Stimulated activated naive CD4-positive, alpha-beta T cell (primary cell): ENCODE measurements around the gene ECSIT.

Source experiments
- DNase-seq, 6 experiments: peaks; one replicate each; lab custom pipeline; 2025; lab: John Stamatoyannopoulos, UW

ECSIT gene

DNA sequence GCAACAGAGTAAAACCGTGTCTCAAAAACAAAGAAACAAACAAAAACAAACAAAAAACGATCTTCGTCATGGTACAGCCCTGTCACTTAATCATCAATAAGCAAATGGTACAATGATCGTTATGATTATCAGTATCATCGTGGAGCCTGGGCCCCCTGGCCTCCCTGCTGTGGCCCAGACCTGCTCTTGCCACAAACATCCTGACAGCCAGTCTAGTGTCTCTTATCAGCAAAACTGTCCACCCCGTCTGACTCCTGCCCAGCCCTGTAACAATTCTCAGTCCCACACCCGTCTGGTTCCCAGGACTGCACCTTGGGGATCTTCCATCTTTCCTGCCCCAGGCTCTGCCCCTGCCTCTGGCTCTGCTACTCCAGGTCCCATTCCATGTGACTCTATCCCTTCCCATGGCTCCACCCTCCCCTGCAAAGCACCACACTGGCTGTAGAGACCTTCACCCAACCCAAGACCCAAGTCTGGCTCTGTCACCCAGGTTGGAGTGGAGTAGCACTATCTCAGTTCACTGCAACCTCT is 29.0 kb downstream of the ECSIT start:
- no peak for DNase-seq

DNA sequence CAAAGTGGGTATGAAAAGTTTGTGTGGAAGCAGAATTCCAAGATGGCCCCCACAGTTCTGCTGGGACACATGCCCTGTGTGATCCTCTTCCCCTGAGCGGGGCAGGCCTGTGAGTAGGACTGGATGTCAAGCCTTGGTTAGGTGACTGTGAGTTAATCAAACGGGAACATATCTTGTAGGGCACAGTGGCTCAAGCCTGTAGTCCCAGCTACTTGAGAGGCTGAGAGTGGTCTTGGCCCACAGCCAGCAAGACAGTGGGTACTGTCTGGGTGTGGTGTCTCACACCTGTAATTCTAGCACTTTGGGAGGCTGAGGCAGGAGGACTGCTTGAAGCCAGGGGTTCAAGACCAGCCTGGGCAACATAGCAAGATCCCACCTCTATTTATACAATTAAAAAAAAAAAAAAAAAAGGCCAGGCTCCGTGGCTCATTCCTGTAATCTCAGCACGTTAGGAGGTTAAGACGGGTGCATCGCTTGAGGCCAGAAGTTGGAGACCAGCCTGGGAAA is 29.7 kb downstream of the ECSIT start:
- no peak for DNase-seq

DNA sequence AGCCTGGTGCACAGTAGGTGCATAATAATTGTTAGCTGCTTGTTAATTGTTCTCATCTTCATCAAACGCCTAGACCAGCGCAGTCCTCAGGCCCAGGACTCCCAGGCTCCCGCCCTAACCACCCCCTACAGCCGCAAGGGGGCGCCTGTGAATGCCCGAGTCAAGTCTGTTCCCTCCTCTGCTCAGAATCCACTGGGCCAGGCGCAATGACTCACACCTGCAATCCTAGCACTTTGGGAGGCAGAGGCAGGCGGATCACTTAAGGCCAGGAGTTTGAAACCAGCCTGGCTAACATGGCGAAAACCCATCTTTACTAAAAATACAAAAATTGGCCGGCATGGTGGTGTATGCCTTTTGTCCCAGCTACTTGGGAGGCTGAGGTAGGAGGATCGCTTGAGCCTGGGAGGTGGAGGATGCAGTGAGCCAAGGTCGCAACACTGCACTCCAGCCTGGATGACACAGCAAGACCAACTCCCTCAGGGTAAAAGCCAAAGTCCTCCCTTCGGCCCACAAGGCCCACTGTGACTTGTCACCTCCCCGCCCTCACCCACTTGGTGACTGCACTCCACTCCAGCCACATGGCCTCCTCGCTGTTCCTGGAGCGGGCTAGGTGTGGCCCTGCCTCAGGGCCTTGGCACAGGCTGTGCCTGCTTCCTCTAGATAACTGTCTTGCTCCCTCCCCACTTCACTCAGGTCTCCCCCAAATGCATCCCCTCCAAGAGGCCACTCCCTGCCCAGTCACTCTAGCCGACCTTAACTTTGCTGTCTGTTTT is 32.4 kb downstream of the ECSIT start:
- DNase-seq: peak in 5 of 6 experiments; percentile 41 to 57 (median 48)

DNA sequence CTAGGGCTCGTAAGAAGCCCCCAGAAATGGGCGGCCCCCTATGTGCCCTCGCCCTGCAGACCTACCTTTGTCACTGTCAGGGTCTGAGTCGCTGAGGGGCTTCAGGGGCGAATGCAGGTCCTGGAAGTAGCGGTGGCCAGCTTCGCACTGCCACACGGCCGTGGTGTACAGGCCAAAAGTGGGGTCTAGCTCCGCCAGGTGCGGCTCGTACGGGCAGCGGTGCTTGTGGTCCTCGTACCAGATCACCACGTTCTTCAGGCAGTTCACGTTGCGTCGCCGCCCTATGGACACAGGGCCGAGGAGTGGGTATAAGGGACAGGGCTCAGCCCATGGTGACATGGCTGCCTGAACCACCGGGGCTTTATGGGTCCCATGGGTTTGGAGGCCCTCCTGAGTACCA is 33.0 kb downstream of the ECSIT start:
- DNase-seq: no peak

DNA sequence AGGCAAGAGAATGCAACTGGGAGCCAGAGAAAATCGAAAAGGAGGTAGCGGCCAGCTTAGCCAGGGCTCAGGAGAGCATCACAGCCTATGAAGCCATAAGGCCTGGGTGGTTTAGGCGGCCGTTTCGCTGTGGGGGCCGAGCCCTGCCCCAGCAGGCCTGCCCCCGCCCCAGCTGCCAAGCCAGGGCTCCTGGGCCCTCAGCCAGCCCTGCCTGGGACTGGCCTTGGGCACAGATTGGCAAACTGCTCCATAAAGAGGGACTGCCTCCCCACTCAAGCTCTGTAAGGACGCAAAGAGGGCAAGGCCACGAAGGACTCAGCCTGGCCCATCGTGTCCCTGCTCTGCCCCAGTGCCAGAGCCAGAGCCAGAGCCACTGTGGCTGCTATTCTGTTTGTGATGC is 33.5 kb downstream of the ECSIT start:
- DNase-seq: no peak

DNA sequence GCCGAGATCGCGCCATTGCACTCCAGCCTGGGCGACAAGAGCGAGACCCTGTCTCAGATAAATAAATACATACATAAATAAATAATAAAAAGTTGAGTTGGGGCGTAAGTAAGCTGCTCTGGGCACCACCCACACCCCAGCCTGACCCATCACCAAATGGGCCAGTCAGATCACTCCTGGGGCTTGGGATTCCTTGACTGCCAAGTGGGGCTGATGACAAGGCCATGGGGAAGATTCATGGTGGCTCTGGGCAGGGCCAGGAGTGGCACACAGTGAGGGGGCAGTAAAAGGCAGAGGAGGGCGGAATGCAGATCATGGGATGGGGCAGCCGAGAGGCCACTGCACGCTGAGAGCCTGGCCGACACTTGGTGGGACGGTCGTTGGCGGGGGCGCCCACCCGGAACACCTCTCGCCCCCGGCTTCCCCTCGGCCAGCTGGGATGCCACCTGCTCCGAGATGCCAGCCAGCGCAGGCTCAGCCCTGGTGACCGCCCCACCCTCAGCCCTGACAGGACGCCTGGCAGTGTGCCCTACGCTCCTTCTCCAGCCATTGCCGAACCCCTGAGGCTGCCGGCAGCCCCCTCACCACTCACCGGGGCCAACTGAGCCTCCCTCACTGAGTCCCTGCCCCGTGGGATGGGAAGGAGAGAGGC is 34.2 kb downstream of the ECSIT start:
- no peak for DNase-seq

DNA sequence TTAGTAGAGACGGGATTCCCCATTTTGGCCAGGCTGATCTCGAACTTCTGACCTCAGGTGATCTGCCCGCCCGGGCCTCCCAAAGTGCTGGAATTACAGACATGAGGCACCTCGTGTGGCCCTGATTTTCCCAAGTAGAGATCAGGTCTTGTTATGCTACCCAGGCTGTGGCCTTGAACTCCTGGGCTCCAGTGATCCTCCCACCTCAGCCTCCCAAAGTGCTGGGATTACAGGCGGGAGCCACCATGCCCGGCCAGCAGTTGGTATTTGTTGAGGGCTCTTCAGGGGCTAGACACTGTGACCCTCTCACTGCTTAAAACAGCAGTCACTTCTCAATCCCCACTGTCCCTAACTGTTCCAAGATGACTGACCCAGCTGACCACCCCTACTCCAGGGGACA is 39.6 kb downstream of the ECSIT start:
- DNase-seq: no peak

DNA sequence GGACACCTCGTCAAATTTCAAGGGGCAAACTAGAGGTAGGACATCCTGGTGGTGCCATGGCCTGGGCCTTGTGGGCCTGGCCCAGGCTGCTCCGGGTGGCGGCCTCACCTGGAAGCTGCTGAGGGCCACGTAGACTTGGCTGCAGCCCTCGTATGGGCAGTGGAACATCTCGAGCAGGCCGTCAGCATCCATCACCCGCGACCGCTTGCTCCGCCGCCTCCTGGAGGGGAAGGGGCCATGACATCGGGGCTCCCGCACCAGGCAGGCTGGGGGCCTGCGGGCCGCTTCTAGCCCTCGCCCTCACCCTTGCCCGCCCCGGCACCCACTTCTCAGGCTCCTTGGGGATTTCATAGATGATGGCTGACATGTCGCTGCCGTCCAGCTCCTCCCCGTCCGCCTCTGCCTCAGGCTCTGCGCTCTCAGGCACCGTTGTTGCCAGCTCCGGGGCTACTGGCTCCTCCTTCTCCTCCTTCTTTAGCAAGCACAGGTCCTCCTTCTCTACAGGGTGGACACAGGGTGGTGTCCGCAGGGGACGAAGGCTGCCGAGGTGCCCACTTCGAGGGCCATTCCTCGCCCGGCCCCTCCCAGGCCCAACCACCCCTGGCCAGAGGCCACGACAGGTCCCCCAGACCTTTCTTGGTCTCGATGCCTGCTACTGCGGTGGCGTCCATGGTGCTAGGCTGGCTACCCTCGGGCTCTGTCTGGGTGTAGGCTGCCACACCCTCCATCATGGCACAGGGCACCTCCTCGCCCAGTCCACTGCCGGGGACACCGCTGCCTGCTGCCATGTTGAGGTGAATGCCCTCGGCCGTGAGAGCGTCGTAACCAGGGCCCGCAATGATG is 42.1 kb downstream of the ECSIT start:
- DNase-seq: no peak

DNA sequence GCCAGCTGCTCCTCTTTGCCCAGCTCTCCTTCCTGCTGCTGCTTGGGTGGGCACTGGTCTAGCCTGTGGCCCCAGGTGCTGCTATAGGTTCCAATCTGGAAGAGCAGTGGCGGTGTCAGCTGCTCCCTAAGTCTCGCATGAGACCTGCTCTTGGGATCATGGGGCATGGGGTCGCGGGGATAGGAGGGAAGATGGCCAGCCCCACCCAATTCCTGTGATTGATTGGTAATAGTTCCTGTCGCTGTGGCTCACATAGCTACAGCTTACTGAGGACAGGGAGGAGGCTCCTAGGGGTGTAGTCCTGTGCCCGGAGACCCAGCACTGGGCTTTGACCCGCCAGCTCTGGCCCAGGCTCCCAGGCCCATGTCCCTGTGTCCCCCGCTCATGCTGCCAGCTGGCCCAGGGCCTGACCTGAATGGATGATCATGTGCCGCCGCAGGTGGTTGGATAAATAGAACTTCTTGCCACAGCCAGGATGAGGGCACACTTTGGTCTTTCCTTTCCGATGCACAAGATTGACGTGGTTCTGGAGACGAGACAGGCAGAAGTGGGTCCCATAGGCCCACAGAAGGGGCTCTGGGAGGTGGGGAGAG is 43.6 kb downstream of the ECSIT start:
- no peak for DNase-seq

DNA sequence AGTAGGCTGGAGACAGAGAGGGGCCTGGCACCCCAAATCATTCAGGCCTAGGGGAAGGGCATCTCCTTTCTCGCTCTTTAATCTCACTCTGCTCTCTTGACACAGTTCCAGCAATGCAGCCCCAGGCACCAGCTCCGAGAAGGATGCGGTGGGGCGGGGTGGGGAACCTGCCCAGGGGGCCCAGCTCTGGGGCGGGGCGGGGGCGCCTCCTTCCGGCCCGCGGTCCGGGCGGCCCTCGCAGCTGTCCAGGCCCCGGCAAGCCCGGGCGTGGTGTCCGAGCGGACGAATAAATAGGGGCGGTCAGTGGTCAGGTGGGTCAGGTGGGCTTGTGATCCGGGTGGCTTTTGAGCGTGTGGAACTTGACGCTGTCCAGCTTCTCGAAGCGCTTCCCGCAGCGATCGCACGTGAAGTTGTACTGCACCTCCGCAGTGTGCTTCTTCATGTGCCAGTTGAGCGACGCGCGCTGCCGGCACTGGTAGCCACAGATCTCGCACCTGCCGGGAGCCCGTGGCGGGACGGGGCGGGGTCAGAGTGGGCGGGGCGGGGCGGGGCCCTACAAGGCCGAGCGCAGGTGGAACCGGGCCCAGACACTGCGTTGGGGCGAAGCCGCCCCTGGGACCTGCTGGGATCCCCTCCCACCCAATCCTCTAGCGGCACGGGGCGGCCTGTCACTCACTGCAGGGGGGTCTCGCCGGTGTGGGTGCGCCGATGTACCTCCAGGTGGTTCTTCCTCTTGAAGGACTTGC is 45.4 kb downstream of the ECSIT start:
- DNase-seq: no peak

DNA sequence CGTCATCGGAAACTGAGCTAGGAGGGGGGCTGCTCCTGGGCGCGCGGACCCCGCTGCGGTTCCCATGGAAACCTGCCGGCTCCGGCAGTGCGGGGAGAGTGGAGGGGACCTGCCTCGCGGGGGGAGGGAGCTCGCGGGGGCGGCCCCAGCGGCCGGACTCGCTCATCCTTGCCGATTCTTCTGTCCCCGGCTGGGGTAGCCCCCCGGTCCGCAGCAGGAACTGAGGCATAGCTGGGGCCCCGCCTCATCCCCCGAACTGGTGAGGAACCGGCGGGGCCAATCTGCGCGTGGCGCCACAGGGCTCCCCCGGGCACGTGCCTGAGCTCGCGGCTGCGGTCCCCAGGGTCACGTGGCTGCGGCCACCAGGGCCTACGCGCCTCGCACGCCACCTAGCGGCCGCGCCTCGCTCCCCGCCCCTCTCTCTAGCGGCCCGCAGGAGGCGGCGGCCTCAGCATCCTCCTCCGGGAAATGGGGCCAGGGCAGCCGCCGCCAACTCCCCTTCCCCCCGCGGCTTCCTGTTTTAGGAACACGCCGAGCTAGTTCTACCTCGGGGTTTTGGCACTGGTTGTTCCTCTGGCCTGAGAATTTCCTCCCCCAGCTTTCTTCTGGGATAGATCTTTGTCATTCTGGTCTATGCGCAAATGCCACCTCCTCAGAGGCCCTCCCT is 46.4 kb downstream of the ECSIT start:
- DNase-seq: peak; percentile 52 to 77 (median 66)

DNA sequence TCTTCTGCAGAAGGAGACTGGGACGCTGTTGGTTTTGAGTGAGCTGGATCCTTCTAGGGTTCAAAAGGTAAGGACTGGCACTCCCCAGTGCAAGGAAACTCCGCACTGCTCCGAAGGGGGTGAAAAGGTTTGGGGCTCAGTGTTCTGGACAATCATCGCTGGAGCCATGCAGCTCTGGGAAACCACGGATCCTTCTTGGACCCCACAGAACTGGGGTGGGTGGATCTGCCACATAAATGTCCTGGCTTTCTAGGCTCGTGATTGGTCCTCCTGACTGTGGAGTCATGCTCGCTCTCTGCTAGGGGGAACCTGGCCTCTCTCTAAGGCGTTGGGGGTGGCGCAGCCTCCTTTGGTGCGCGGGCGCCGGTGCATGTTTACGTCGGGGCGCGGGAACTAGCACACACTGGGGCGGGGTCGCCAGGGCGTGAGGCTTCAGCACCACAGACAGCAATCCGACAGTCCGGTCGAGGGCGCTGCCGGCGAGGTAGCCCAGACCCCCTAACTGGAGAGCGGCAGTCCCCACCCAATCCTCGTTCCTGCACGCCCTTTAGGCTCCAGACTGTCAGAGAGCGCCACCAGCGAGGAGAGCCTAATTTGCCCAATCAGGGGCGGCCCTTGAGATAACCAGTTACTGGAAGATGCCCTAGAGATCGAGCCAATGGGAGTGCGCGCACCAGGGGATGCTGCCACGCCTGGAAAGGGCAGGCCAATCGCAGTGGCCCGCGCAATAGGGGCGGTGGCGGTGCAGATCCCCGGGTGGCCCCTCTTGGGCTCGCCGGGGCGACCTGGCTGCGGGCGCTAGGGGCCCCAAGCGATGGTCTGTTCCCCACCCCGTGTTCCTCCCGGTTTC is 47.2 kb downstream of the ECSIT start:
- peak; percentile 34 to 62 (median 52) for DNase-seq

DNA sequence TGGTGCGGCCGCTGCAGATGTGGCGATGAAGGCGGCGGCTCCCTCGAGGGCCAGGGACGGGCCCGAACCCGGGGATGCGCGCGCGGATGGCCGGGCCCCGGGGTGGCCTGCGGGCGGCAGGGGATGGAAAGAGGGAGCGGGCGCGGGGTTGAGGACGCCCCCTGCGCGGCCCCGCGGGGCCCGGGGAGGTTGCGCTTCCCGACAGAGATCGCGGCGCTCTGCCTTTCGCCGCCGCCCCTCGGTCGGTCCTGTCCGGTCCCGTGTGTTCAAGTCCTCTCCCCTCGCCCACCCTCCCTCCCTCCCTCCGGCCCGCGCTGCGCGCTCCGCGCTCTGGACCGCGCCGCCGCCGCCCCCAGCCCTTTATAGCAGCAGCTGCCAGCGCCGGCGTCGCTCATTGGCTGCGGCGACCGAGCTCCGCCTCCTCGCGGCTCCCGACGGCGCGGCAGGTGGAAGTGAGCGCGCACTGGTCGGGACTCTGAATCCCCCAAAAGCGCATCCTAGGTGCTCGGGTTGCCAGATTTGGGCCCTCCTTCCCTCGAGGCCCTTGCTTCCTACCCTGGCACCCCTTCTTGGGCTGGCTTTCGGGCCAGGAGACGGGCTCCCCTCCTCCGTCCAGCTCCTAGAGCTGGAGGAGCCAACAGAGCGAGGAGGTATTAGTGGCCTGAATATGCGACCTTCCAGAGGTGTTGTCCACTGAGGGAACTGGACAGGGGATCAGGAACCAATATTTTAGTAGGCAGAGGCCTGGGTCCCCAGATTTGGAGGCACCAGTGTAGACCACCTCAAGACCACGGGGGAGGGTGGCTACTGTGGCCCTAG is 48.0 kb downstream of the ECSIT start, which contains the start of gene ELAVL3:
TSS of gene ELAVL3 (minus strand) at position 332 of the 819 bp plus-strand sequence. CDS start 438 bp downstream, outside the sequence.
- peak in 2 of 6 experiments; percentile 15 to 25 for DNase-seq

DNA sequence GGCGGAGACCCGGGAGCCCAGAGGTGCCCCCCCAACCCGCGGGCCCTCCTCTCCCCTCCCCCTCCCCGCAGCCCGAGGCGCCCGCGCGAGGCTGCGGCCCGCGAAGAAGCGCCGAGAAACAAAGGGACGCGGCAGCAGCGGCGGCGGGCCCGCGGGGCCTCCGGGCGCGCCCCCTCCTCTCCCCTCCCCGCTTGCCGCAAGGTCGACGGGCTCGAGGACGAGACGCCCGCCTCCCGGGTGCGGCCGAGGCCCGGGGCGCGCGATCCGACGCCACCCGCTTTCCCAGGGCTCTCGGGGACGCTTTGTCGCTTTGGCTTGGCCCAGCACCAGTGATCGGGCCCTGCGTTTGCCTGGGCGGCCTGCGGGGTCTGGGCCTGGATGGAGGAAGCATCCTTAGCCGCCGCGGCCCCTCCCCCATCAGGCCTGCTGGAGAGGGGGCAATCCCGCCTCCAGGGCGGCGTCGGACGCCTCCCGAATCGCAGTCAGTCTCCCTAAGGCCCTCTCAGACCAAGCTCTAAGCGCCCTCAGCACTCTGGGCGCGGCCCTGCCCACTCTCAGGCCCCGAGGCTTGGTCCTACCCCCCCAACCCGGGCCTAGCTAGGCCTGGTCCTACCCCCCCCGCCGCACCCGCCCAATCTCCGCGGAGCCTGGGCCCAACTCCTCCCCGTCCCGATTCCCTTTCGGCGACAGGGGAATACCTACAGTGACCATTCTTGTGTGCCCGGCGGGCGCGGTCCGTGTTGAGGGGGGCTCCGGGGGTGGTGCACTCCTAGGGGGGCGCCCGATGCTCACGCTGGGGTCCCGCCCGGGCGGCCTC is 48.8 kb downstream of the ECSIT start:
- DNase-seq: no peak

DNA sequence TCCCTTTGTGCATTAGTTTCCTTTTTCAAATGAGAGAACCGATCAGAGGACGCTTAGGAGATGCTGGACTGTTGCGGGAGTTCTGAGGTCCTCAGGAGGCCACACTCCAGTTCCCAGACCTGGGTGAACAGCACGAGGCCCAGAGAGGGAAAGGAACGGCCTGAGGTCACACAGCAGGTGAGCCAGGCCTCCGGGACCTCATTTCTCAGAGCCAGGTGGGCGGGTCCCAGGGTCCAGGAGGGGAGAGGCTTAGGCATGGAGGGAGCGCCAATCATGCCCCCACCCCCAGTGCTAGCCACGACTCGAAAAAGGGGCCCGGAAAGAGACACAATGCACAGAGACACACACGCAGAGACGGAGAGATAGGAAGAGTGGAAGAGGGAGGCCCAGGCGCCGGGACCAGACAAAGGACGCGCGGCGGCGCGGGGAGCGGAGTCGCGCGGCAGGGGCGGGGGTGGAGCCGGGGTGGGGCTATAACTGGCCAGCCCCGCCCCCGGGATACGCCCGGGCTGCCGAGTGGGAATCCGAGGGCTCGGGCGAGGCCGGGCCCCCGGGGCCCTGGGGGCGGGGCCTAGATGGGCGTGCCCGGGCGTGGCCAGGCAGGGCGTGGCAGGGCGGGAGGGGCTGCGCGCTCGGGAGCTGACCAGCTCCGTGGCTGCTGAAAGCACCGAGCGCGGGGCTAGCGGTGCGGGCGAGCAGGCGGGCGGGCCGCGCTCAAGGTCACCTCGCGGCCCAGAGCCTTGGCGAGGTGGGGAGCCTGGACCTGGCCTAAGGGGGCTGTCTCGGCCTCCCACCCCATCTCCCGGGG is 49.6 kb downstream of the ECSIT start:
- DNase-seq: peak in 1 of 6 experiments; percentile 15

DNA sequence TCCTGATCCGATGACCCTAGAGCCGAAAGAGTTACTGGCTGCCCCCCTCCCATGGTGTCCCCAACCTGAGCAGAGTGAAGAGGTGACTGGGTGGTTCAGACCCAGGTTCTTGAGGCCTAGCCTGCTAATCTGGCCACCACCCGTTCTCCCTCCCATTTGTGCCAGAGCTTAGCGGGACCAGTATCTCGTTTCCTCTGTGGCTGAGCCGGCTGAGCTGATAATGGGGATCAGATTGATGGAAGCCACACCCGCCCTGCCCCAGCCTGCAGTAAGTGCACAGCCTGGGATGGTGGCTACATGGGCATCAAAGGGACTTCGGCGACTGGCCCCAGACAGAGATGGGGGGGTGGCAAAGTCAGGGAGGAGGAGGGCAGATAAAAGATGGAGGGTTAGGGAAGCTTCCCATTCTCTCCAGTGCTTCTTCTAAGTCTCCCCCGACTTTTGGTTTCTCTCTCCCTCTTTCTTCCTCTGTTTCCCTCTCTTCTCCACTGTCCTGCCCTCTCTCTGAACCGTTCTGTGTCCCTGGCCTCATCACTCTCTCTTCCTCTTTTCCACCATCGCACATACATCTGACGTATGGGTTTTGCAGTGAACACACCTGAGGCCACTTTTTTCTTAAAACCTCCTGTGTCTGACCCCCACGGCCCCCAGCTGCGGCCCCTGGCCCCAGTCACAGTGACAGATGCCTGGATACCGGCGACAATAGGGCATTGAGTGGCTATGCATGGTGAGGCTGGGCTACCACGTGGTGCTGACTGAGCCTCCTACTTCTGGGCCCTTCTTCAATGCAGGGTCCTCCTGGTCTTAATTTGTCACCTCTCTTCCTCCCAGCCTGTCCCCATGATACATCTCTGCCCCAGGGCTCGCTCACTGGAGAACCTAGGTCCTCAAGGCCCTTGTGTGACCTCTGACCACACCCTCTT is 50.5 kb downstream of the ECSIT start:
- no peak for DNase-seq
